SU-DHL-6 (cell line): ENCODE results near the gene TMEM248.
"Not testable (repeated sequence)": the region's sequence is repeated elsewhere in the genome, so short reads cannot be mapped to it uniquely, and the experiment has no call there.

Source experiments
- H2AFZ ChIP-seq: fragments of 200-600 bp; sonication (generic); 2 replicates; pipeline ENCODE4 v1.6.1; 2014; ENCODE audit warnings: low read depth, mild to moderate bottlenecking, moderate library complexity, mixed read lengths, antibody characterized with exemption, low read length; ENCODE audit not compliant: severe bottlenecking
- H3F3A ChIP-seq: fragments of 200-600 bp; shearing (Covaris generic); 2 replicates; pipeline ENCODE4 v1.6.0; 2016; ENCODE audit warnings: antibody characterized with exemption, mild to moderate bottlenecking; ENCODE audit not compliant: insufficient read depth
- H3K27ac ChIP-seq: fragments of 200-600 bp; sonication (generic); 2 replicates; pipeline ENCODE4 v1.5.1; 2016; ENCODE audit warnings: low read depth, mild to moderate bottlenecking, low read length, moderate library complexity, mixed read lengths
- H3K27me3 ChIP-seq: fragments of 200-600 bp; sonication (generic), shearing (Covaris generic); 2 replicates; pipeline ENCODE4 v1.6.0; 2014; ENCODE audit warnings: mild to moderate bottlenecking, low read length
- H3K36me3 ChIP-seq: fragments of 200-600 bp; sonication (generic); 2 replicates; pipeline ENCODE4 v1.6.1; 2014; ENCODE audit warnings: mild to moderate bottlenecking, low read length, mixed read lengths
- H3K4me2 ChIP-seq: fragments of 300-600, 200-600 bp; shearing (Covaris generic), sonication (generic); 2 replicates; pipeline ENCODE4 v1.6.0; 2014; ENCODE audit warnings: low read length, low read depth, mild to moderate bottlenecking; ENCODE audit not compliant: poor library complexity, severe bottlenecking
- H3K4me3 ChIP-seq: fragments of 200-600 bp; sonication (generic); 2 replicates; pipeline ENCODE4 v1.5.1; 2014; ENCODE audit warnings: antibody characterized with exemption, low read length, mild to moderate bottlenecking, mixed read lengths; ENCODE audit not compliant: insufficient read depth, poor library complexity, severe bottlenecking
- H3K79me2 ChIP-seq: fragments of 200-600 bp; sonication (generic); 2 replicates; pipeline ENCODE4 v1.6.1; 2014; ENCODE audit warnings: mild to moderate bottlenecking, low read length, moderate library complexity; ENCODE audit not compliant: insufficient read depth
- H3K9ac ChIP-seq: fragments of 200-600 bp; sonication (generic); 2 replicates; pipeline ENCODE4 v1.7.0; 2014; ENCODE audit warnings: mild to moderate bottlenecking, low read length
- H3K9me2 ChIP-seq: fragments of 200-600 bp; sonication (generic); replicated peaks from 2 replicates; pipeline ENCODE4 v1.6.1; 2014; ENCODE audit warnings: low read length; ENCODE audit not compliant: insufficient read depth
- H3K9me3 ChIP-seq: fragments of 200-600 bp; sonication (generic); 2 replicates; pipeline ENCODE4 v1.6.1; 2014; ENCODE audit warnings: low read length, mixed read lengths; ENCODE audit not compliant: insufficient read depth
- H4K20me1 ChIP-seq: fragments of 200-600 bp; sonication (generic); 2 replicates; pipeline ENCODE4 v1.6.1; 2014; ENCODE audit warnings: low read depth, mild to moderate bottlenecking, antibody characterized with exemption, low read length, moderate library complexity, mixed read lengths
- CTCF ChIP-seq: fragments of 200-600 bp; sonication (generic); IDR thresholded peaks from one replicate; pipeline ENCODE4 v1.5.1; 2017; ENCODE audit warnings: antibody characterized with exemption, mild to moderate bottlenecking, low read length, moderate library complexity; ENCODE audit not compliant: insufficient read depth, poor library complexity, severe bottlenecking
- EZH2phosphoT487 ChIP-seq: fragments of 200-600 bp; sonication (generic), shearing (Covaris generic); conservative IDR thresholded peaks from 2 replicates; pipeline ENCODE4 v1.6.1; 2018; ENCODE audit warnings: mild to moderate bottlenecking, antibody characterized with exemption, low read length, moderate library complexity, mixed read lengths

The TMEM248 gene

GRCh38 chr7:66967029-66967428 lies 46.0 kb downstream of the TMEM248 start:
- no peak for TF ChIP-seq EZH2phosphoT487
- TF ChIP-seq CTCF = no peak
- H3K9ac ChIP-seq = no peak overlapping the region
- no peaks in the 10 kb centered on the region for H3F3A ChIP-seq
- H3K9me3 ChIP-seq = no peaks in the 10 kb centered on the region
- H3K27ac ChIP-seq = no peak overlapping the region
- no peaks in the 10 kb centered on the region for H3K9me2 ChIP-seq
- H3K4me2 ChIP-seq = no peak overlapping the region
- no peaks in the 10 kb centered on the region for H4K20me1 ChIP-seq
- H2AFZ ChIP-seq = no peak overlapping the region
- H3K27me3 ChIP-seq = no peaks in the 10 kb centered on the region
- H3K79me2 ChIP-seq = no peaks in the 10 kb centered on the region
- no peaks in the 10 kb centered on the region for H3K36me3 ChIP-seq
- H3K4me3 ChIP-seq = no peak overlapping the region

DNA sequence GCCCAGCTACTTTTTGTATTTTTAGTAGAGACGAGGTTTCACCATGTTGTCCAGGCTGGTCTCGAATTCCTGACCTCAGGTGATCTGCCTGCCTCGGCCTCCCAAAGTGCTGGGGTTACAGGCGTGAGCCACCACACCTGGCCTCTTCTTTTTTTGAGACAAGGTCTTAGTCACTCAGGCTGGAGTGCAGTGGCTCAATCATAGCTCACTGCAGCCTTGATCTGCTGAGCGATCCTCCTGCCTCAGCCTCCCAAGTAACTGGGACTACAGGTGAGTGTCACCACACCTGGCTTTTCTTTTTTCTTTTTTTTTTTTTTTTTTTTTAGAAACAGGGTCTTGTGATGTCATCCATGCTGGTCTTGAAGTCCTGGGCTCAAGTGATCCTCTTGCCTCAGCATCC lies 48.0 kb downstream of the TMEM248 start:
- H3F3A ChIP-seq, H3K9me3 ChIP-seq, H3K79me2 ChIP-seq, H3K27ac ChIP-seq, H2AFZ ChIP-seq, H3K36me3 ChIP-seq, H3K4me3 ChIP-seq, H3K9me2 ChIP-seq, H3K9ac ChIP-seq, H3K27me3 ChIP-seq, H4K20me1 ChIP-seq, H3K4me2 ChIP-seq: not testable (repeated sequence)

DNA sequence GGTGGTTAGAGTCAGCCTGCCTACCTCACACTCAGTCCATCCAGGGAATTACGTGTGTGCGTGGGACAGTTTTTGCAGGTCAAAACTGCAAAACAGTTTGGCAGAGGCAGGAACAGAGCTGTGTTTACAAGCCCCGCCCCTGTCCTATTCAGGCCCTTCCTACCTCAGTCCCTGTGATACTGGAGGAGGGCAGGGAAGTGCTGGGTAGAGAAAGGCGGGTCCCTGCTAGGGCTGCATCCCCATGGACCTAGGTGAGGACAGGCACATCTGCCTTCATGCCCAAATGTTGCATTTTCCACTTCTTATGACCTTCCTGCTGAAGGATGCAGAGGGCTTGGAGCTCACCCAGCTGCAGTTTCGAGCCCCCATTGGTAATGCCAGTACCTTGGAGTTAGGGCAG lies 49.3 kb downstream of the TMEM248 start:
- H3K4me2 ChIP-seq = no peak overlapping the region
- no peaks in the 10 kb centered on the region for H3K9me2 ChIP-seq
- no peak overlapping the region for H3K4me3 ChIP-seq
- H3K79me2 ChIP-seq = no peaks in the 10 kb centered on the region
- no peaks in the 10 kb centered on the region for H3K9me3 ChIP-seq
- H3F3A ChIP-seq = no peaks in the 10 kb centered on the region
- no peaks in the 10 kb centered on the region for H3K27me3 ChIP-seq
- no peaks in the 10 kb centered on the region for H3K36me3 ChIP-seq
- H3K27ac ChIP-seq = no peak overlapping the region
- H3K9ac ChIP-seq = no peak overlapping the region
- no peak overlapping the region for H2AFZ ChIP-seq
- no peaks in the 10 kb centered on the region for H4K20me1 ChIP-seq
- no peak for TF ChIP-seq EZH2phosphoT487
- no peak for TF ChIP-seq CTCF

DNA sequence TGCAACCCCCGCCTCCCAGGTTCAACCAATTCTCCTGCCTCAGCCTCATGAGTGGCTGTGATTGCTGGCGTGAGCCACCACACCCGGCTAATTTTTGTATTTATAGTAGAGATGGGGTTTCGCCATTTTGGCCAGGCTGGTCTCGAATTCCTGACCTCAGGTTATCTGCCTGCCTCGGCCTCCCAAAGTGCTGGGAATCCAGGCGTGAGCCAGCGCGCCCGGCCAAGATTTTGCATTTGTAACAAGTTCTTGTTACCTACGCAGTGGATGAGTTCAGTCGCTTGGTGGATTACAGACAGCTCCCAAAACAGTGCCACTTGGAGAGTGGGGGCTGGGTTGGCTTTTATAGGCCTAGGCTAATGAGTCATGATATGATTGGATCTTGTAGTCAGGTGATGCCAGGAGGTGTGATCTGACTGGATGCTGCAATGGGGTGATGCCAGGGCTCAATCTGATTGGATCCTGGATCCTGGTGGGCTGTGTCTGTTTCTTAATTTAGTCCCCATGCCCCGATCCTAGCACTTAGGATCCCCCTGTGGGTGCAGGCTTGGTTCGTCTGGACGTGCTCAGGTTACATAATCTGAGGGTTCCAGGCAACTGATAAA lies 54.1 kb downstream of the TMEM248 start:
- TF ChIP-seq CTCF (no peak), EZH2phosphoT487 (no peak)
- no peak overlapping the region for H3K4me3 ChIP-seq
- no peaks in the 10 kb centered on the region for H3K9me2 ChIP-seq
- no peak overlapping the region for H3K4me2 ChIP-seq
- no peaks in the 10 kb centered on the region for H4K20me1 ChIP-seq
- H2AFZ ChIP-seq = no peak overlapping the region
- H3K9ac ChIP-seq = no peak overlapping the region
- no peaks in the 10 kb centered on the region for H3F3A ChIP-seq
- H3K79me2 ChIP-seq = no peaks in the 10 kb centered on the region
- no peak overlapping the region for H3K27ac ChIP-seq
- H3K27me3 ChIP-seq = no peaks in the 10 kb centered on the region
- H3K9me3 ChIP-seq = peaks cover 6% of the 10 kb centered on the region; the same call in 1 of the 2 replicates
- H3K36me3 ChIP-seq = no peaks in the 10 kb centered on the region

DNA sequence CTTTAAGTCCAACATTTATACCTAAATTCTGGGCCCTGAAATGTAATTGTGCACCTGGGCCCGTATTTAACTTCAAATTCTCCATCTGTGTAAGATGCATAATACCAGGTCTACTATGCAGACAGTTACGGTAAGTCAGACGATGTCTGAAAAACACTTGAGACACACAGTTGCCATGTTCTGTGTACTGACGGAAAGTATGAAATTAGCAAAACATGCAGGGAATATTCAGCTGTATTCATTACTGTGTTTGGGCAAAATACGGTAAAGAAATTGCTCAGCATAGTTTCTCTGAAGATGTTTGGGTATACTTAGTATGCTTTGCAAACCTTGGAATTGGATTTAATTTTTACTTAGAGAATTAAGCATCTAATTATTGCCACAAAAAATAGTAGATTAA lies 57.3 kb downstream of the TMEM248 start:
- H3K79me2 ChIP-seq, H3K27me3 ChIP-seq, H3K36me3 ChIP-seq, H3K27ac ChIP-seq, H3K4me2 ChIP-seq, H3K9ac ChIP-seq, H3K9me2 ChIP-seq, H2AFZ ChIP-seq, H3K4me3 ChIP-seq, H4K20me1 ChIP-seq, H3F3A ChIP-seq: not testable (repeated sequence)
- peaks cover 13% of the 10 kb centered on the region; the same call in 1 of the 2 replicates for H3K9me3 ChIP-seq

GRCh38 chr7:66979013-66979412 lies 58.0 kb downstream of the TMEM248 start:
- H3K4me3 ChIP-seq, H3K4me2 ChIP-seq, H3K27me3 ChIP-seq, H2AFZ ChIP-seq, H3K27ac ChIP-seq, H3K36me3 ChIP-seq, H4K20me1 ChIP-seq, H3F3A ChIP-seq, H3K9ac ChIP-seq, H3K79me2 ChIP-seq, H3K9me2 ChIP-seq: not testable (repeated sequence)
- H3K9me3 ChIP-seq = peaks cover 13% of the 10 kb centered on the region; the same call in 1 of the 2 replicates
